SU-DHL-6 (cell line): ENCODE data around the gene ST6GAL1.

Experiments used
- H2AFZ ChIP-seq: fragments of 200-600 bp; sonication (generic); 2 replicates; pipeline ENCODE4 v1.6.1; 2014; ENCODE audit warnings: low read depth, mild to moderate bottlenecking, moderate library complexity, mixed read lengths, antibody characterized with exemption, low read length; ENCODE audit not compliant: severe bottlenecking
- H3F3A ChIP-seq: fragments of 200-600 bp; shearing (Covaris generic); 2 replicates; pipeline ENCODE4 v1.6.0; 2016; ENCODE audit warnings: antibody characterized with exemption, mild to moderate bottlenecking; ENCODE audit not compliant: insufficient read depth
- H3K27ac ChIP-seq: fragments of 200-600 bp; sonication (generic); 2 replicates; pipeline ENCODE4 v1.5.1; 2016; ENCODE audit warnings: low read depth, mild to moderate bottlenecking, low read length, moderate library complexity, mixed read lengths
- H3K27me3 ChIP-seq: fragments of 200-600 bp; sonication (generic), shearing (Covaris generic); 2 replicates; pipeline ENCODE4 v1.6.0; 2014; ENCODE audit warnings: mild to moderate bottlenecking, low read length
- H3K36me3 ChIP-seq: fragments of 200-600 bp; sonication (generic); 2 replicates; pipeline ENCODE4 v1.6.1; 2014; ENCODE audit warnings: mild to moderate bottlenecking, low read length, mixed read lengths
- H3K4me2 ChIP-seq: fragments of 300-600, 200-600 bp; shearing (Covaris generic), sonication (generic); 2 replicates; pipeline ENCODE4 v1.6.0; 2014; ENCODE audit warnings: low read length, low read depth, mild to moderate bottlenecking; ENCODE audit not compliant: poor library complexity, severe bottlenecking
- H3K4me3 ChIP-seq: fragments of 200-600 bp; sonication (generic); 2 replicates; pipeline ENCODE4 v1.5.1; 2014; ENCODE audit warnings: antibody characterized with exemption, low read length, mild to moderate bottlenecking, mixed read lengths; ENCODE audit not compliant: insufficient read depth, poor library complexity, severe bottlenecking
- H3K79me2 ChIP-seq: fragments of 200-600 bp; sonication (generic); 2 replicates; pipeline ENCODE4 v1.6.1; 2014; ENCODE audit warnings: mild to moderate bottlenecking, low read length, moderate library complexity; ENCODE audit not compliant: insufficient read depth
- H3K9ac ChIP-seq: fragments of 200-600 bp; sonication (generic); 2 replicates; pipeline ENCODE4 v1.7.0; 2014; ENCODE audit warnings: mild to moderate bottlenecking, low read length
- H3K9me2 ChIP-seq: fragments of 200-600 bp; sonication (generic); replicated peaks from 2 replicates; pipeline ENCODE4 v1.6.1; 2014; ENCODE audit warnings: low read length; ENCODE audit not compliant: insufficient read depth
- H3K9me3 ChIP-seq: fragments of 200-600 bp; sonication (generic); 2 replicates; pipeline ENCODE4 v1.6.1; 2014; ENCODE audit warnings: low read length, mixed read lengths; ENCODE audit not compliant: insufficient read depth
- H4K20me1 ChIP-seq: fragments of 200-600 bp; sonication (generic); 2 replicates; pipeline ENCODE4 v1.6.1; 2014; ENCODE audit warnings: low read depth, mild to moderate bottlenecking, antibody characterized with exemption, low read length, moderate library complexity, mixed read lengths
- EZH2phosphoT487 ChIP-seq: fragments of 200-600 bp; sonication (generic), shearing (Covaris generic); conservative IDR thresholded peaks from 2 replicates; pipeline ENCODE4 v1.6.1; 2018; ENCODE audit warnings: mild to moderate bottlenecking, antibody characterized with exemption, low read length, moderate library complexity, mixed read lengths
- TF ChIP-seq, protein P1 (sequence below): fragments of 200-600 bp; sonication (generic); IDR thresholded peaks from one replicate; pipeline ENCODE4 v1.5.1; 2017; ENCODE audit warnings: antibody characterized with exemption, mild to moderate bottlenecking, low read length, moderate library complexity; ENCODE audit not compliant: insufficient read depth, poor library complexity, severe bottlenecking

Gene ST6GAL1

DNA sequence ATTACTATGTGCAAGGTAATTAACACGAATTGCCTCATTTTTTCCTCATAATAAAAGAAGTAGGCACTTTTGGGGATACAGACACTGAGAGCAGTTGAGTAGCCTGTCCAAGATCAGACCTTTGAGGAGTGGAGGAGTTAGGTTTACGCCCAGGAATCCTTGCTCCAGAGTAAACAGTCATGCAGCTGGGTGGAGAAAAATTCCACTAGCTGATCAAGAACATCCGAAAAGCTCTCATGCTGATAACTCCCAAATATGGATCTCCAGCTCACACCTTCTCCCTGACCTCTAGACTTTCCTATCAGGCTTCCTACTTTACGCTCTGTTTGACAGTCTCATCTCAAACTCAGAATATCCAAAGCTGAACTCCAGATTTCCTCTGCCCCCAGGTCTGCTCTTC, 53.3 kb downstream of the ST6GAL1 start:
- Histone ChIP-seq H2AFZ (no peak overlapping the region), H3K9me3 (no peaks in the 10 kb centered on the region), H3K36me3 (no peaks in the 10 kb centered on the region), H3K27ac (peak overlapping the region; percentile 16; the same call in 1 of the 2 replicates), H3K27me3 (no peaks in the 10 kb centered on the region), H3K9me2 (no peaks in the 10 kb centered on the region), H3K9ac (no peak overlapping the region), H3K4me2 (no peak overlapping the region), H4K20me1 (no peaks in the 10 kb centered on the region), H3K79me2 (peaks cover 12% of the 10 kb centered on the region), H3F3A (peaks cover 35% of the 10 kb centered on the region), H3K4me3 (no peak overlapping the region)
- TF ChIP-seq EZH2phosphoT487, result no peak
- TF ChIP-seq, protein P1, sequence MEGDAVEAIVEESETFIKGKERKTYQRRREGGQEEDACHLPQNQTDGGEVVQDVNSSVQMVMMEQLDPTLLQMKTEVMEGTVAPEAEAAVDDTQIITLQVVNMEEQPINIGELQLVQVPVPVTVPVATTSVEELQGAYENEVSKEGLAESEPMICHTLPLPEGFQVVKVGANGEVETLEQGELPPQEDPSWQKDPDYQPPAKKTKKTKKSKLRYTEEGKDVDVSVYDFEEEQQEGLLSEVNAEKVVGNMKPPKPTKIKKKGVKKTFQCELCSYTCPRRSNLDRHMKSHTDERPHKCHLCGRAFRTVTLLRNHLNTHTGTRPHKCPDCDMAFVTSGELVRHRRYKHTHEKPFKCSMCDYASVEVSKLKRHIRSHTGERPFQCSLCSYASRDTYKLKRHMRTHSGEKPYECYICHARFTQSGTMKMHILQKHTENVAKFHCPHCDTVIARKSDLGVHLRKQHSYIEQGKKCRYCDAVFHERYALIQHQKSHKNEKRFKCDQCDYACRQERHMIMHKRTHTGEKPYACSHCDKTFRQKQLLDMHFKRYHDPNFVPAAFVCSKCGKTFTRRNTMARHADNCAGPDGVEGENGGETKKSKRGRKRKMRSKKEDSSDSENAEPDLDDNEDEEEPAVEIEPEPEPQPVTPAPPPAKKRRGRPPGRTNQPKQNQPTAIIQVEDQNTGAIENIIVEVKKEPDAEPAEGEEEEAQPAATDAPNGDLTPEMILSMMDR, result no peak

DNA sequence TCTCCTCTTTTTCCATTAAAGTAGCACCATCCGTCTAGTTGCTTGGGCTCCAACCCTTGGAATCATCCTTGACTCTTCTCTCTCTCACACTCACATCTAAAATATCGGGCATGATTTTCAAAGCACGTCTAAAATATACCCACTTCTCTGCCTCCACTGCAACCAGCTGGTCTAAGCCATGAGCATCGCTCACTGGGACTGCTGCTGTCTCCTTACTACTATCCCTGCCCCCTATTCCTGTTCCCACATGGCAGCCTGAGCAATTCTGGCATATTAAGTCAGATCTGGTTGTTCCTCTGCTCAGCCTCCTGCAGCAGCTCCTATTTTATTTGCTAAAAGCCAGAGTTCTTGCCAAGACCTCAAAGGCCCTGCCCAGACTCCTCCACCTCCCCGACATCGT, 53.7 kb downstream of the ST6GAL1 start:
- H2AFZ ChIP-seq, result no peak overlapping the region
- no peaks in the 10 kb centered on the region for H3K27me3 ChIP-seq
- no peaks in the 10 kb centered on the region for H3K9me2 ChIP-seq
- peaks cover 14% of the 10 kb centered on the region for H3K79me2 ChIP-seq
- no peaks in the 10 kb centered on the region for H3K9me3 ChIP-seq
- H3K36me3 ChIP-seq, result no peaks in the 10 kb centered on the region
- peaks cover 39% of the 10 kb centered on the region for H3F3A ChIP-seq
- H4K20me1 ChIP-seq, result no peaks in the 10 kb centered on the region
- no peak overlapping the region for H3K4me2 ChIP-seq
- no peak overlapping the region for H3K9ac ChIP-seq
- no peak for TF ChIP-seq EZH2phosphoT487
- TF ChIP-seq, protein P1, result no peak
- no peak overlapping the region for H3K4me3 ChIP-seq
- peak overlapping the region; percentile 16; the same call in 1 of the 2 replicates for H3K27ac ChIP-seq

DNA sequence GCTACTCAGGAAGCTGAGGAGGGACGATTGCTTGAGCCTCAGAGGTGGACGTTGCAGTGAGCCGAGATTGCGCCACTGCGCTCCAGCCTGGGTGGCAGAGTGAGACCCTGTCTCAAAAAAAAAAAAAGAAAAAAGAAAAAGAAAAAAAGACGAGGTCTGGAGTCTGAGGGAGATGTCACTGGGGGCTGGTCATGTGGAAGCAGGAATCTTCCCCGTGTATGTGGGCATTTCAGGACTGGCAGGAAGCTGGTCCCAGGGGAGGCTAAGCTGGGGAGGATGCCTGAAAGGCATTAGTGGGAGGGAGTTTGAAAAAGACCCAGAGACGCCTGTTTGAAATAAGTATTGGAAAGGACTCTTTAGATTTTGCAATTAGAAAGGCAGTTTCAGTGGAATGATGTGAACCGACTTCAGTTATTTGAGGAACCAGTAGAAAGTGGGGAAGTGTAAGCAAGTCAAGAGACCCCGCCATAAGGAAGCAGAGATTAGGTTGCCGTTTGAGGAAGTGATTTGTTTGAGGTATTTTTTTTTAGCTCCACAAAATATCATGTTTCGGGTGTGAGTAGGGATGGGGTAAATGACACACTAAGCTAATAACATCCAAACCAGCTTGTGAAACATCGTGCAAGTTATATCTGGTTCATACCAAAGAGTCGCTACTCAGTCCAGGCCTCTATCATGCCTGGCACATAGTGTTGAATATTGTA, 55.5 kb downstream of the ST6GAL1 start:
- H3K9ac ChIP-seq, result peak overlapping the region; percentile 54
- H3K36me3 ChIP-seq, result no peaks in the 10 kb centered on the region

More for the DNA sequence above, 55.5 kb downstream of the ST6GAL1 start:
- peaks cover 23% of the 10 kb centered on the region for H3K79me2 ChIP-seq
- H3K27me3 ChIP-seq, result no peaks in the 10 kb centered on the region
- H3F3A ChIP-seq, result peaks cover 45% of the 10 kb centered on the region
- no peaks in the 10 kb centered on the region for H4K20me1 ChIP-seq
- H3K4me3 ChIP-seq, result peak overlapping the region; percentile 40
- peak overlapping the region; percentile 94 for H3K27ac ChIP-seq
- H3K9me3 ChIP-seq, result no peaks in the 10 kb centered on the region
- H3K4me2 ChIP-seq, result peak overlapping the region; percentile 70
- no peaks in the 10 kb centered on the region for H3K9me2 ChIP-seq
- TF ChIP-seq, protein P1, result no peak
- TF ChIP-seq EZH2phosphoT487, result no peak
- no peak overlapping the region for H2AFZ ChIP-seq
